Nephron progenitor cell (in vitro differentiated cells): Measurements from ENCODE around the gene ADGRF5.

Experiments used
- DNase-seq: peaks from one replicate; pipeline ENCODE4 v3.0.0; 2021
- H3K27ac Mint-ChIP-seq: 2 replicates; pipeline ENCODE4 v1.8.0; 2021; ENCODE audit warnings: mild to moderate bottlenecking, moderate library complexity, mixed read lengths
- H3K27me3 Mint-ChIP-seq: 2 replicates; pipeline ENCODE4 v1.8.0; 2021; ENCODE audit warnings: mild to moderate bottlenecking, low read depth, mixed read lengths; ENCODE audit not compliant: poor library complexity
- H3K36me3 Mint-ChIP-seq: 2 replicates; pipeline ENCODE4 v1.8.0; 2021; ENCODE audit warnings: low read depth, mixed read lengths
- H3K4me1 Mint-ChIP-seq: 2 replicates; pipeline ENCODE4 v1.8.0; 2021; ENCODE audit warnings: mixed read lengths
- H3K4me3 Mint-ChIP-seq: 2 replicates; pipeline ENCODE4 v1.8.0; 2021; ENCODE audit warnings: mild to moderate bottlenecking, moderate library complexity, mixed read lengths
- H3K9me3 Mint-ChIP-seq: 2 replicates; pipeline ENCODE4 v1.8.0; 2021; ENCODE audit warnings: mild to moderate bottlenecking, moderate library complexity, mixed read lengths
- TF ChIP-seq, protein P1 (sequence below): fragments of 200-600 bp; sonication (generic); IDR thresholded peaks from 2 replicates; pipeline ENCODE4 v1.5.0; 2021; ENCODE audit warnings: antibody characterized with exemption

The ADGRF5 gene

DNA sequence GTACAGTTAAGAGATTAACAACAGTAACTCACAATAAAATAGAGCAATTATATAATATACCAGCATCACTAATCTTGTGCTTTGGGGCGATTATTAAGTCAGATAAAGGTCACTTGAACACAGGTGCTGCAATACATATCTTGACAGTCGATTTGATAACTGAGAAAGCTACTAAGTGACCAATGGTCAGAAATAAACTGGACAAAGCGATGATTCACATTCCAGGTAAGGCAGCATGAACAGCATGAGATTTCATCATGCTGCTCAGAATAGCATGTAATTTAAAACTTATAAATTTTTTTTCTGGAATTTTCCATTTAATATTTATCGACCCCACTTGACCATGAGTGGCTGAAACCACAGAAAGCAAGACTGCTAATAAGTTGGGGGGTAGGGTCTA lies 15.9 kb upstream of the ADGRF5 start:
- no peak overlapping the region for H3K27ac Mint-ChIP-seq
- H3K9me3 Mint-ChIP-seq = peaks cover 5% of the 10 kb centered on the region
- H3K36me3 Mint-ChIP-seq = peaks cover 4% of the 10 kb centered on the region
- DNase-seq = no peak
- H3K4me1 Mint-ChIP-seq = peaks cover 60% of the 10 kb centered on the region
- TF ChIP-seq, protein P1, sequence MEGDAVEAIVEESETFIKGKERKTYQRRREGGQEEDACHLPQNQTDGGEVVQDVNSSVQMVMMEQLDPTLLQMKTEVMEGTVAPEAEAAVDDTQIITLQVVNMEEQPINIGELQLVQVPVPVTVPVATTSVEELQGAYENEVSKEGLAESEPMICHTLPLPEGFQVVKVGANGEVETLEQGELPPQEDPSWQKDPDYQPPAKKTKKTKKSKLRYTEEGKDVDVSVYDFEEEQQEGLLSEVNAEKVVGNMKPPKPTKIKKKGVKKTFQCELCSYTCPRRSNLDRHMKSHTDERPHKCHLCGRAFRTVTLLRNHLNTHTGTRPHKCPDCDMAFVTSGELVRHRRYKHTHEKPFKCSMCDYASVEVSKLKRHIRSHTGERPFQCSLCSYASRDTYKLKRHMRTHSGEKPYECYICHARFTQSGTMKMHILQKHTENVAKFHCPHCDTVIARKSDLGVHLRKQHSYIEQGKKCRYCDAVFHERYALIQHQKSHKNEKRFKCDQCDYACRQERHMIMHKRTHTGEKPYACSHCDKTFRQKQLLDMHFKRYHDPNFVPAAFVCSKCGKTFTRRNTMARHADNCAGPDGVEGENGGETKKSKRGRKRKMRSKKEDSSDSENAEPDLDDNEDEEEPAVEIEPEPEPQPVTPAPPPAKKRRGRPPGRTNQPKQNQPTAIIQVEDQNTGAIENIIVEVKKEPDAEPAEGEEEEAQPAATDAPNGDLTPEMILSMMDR = no peak
- peaks cover 6% of the 10 kb centered on the region for H3K27me3 Mint-ChIP-seq
- H3K4me3 Mint-ChIP-seq = no peak overlapping the region

DNA sequence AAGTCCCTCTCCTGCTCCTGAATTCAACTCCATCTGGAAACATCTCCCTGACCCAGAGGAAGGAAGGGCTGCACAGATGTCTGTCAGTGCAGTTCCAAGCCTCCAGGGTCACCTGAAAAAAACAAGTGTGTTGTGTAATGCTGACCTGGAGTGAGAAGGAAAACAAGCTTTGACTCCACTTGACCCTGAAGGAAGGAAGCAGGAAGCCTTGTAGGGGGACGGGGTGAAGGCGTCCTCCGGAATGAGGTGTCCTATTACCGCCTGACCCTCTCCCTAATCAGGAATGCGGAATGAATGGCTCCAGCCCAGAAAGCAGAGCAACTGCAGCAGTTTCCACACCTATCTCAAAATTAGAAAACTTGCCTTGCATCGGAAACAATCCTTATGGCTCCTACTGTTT lies 13.9 kb upstream of the ADGRF5 start:
- DNase-seq = peak; percentile 51
- H3K36me3 Mint-ChIP-seq = no peaks in the 10 kb centered on the region
- TF ChIP-seq, protein P1 = no peak
- peak overlapping the region; percentile 95 for H3K27ac Mint-ChIP-seq
- peaks cover 56% of the 10 kb centered on the region for H3K4me1 Mint-ChIP-seq
- peak overlapping the region; percentile 26 for H3K4me3 Mint-ChIP-seq
- peaks cover 3% of the 10 kb centered on the region for H3K9me3 Mint-ChIP-seq
- peaks cover 7% of the 10 kb centered on the region for H3K27me3 Mint-ChIP-seq

DNA sequence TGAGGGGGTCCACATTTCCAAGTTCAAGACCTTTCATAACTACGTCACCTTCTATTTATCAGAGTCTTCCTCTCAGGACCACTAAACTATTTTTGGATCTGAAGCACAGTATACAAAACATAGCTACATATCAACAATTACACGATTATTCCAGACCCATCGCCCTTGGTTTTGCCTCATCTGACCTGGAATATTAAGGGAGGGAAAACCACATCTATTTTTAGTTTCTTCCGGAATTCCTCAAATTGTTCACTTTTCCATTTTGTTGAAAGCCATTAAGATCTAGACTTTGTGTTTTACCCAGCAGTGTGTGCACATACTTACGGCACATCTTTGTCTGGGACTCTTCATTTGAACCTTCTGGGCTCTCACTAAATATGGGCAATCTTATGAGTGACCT lies 12.0 kb upstream of the ADGRF5 start:
- no peak for DNase-seq
- no peak overlapping the region for H3K4me3 Mint-ChIP-seq
- no peak overlapping the region for H3K27ac Mint-ChIP-seq
- no peaks in the 10 kb centered on the region for H3K36me3 Mint-ChIP-seq
- peaks cover 3% of the 10 kb centered on the region for H3K9me3 Mint-ChIP-seq
- H3K27me3 Mint-ChIP-seq = peaks cover 7% of the 10 kb centered on the region
- H3K4me1 Mint-ChIP-seq = peaks cover 48% of the 10 kb centered on the region
- TF ChIP-seq, protein P1 = no peak

DNA sequence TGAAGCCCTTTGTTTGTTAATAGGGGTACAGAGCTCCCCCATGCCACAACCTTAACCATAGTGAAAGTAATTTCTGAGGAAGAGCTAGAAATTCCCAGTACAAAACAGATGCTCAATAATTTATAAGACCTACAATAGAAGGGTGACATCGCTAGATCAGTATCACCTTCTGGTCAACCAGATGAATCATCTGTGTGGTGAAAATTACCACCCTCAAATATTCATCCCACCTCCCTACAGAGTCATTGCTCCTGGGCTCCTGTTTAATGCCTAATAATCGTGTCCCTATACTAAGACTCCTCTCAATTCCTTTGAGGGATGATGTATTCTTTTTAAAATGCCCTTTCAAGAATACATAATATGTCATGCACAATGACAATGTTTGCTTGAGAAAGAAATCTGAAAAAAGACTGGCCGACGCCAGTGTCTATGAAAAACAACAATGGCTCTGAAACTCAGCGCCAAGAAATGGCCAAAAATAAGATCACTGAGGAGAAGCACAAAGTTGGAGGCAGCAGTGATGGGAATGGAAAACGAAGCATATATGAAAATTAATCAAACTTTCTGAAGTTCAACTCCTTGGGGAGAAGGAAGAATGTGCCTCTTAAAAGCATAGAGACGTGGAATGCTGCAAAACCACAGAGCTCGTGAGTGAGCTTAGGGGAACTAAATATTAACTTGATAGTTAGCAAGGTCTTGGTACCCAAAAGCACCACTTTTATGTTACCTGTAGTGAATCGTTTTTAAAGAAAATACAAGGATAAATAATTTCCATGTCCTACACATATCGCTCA lies 11.0 kb upstream of the ADGRF5 start:
- H3K4me1 Mint-ChIP-seq = peaks cover 48% of the 10 kb centered on the region
- H3K27me3 Mint-ChIP-seq = peaks cover 10% of the 10 kb centered on the region
- DNase-seq = no peak
- H3K9me3 Mint-ChIP-seq = peaks cover 3% of the 10 kb centered on the region
- TF ChIP-seq, protein P1 = no peak
- H3K36me3 Mint-ChIP-seq = no peaks in the 10 kb centered on the region
- H3K4me3 Mint-ChIP-seq = no peak overlapping the region
- no peak overlapping the region for H3K27ac Mint-ChIP-seq

DNA sequence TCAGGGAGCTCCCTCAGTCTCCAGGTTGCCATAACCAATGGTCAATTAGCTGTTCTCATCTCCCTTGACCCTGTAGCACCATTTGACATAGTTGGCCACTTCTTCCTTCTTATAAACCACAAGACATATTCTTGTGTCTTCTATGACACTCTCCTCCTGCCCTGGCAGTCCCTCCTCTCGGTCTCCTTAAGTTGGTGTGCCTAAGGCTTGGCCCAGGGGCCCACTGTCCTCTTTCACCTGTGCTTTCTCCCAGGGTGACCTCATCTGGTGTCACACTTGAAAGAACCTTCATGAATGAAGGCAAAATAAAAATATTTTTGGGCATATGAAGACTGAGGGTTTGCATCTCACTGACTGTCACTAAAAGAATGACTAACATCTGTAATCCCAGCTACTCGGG lies 9.7 kb upstream of the ADGRF5 start:
- Mint-ChIP-seq H3K9me3 (no peaks in the 10 kb centered on the region), H3K27ac (no peak overlapping the region), H3K36me3 (no peaks in the 10 kb centered on the region), H3K4me3 (no peak overlapping the region), H3K27me3 (peaks cover 7% of the 10 kb centered on the region), H3K4me1 (peaks cover 38% of the 10 kb centered on the region)
- no peak for DNase-seq
- TF ChIP-seq, protein P1 = no peak

DNA sequence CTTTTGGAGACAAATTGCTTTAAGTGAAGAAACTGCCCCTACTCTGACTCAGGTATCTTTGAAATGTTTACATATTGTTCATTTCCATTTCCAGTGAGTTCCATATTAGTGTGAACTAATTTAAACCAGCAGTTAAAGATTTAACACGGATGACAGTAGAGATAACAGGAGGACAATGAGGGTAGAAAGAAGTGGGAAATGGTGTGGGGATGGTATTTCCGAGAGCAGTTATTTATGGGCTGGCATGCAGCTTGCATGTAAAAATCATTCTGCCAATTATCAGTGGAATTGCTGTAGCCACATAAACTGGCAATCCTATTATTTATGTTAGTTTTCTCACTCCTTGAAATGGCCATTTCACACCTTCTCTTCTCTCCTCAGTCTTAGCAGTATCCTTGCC lies 8.6 kb upstream of the ADGRF5 start:
- TF ChIP-seq, protein P1 = no peak
- DNase-seq = no peak
- Mint-ChIP-seq H3K27ac (no peak overlapping the region), H3K9me3 (no peaks in the 10 kb centered on the region), H3K4me1 (peaks cover 27% of the 10 kb centered on the region), H3K4me3 (no peak overlapping the region), H3K27me3 (peaks cover 7% of the 10 kb centered on the region), H3K36me3 (no peaks in the 10 kb centered on the region)
